Ishikawa (cell line): Measurements from ENCODE around the gene LSM2.

Source experiments
- CREB1 ChIP-seq: IDR thresholded peaks from 2 replicates; pipeline ENCODE4 v1.6.1; 2012; ENCODE audit warnings: low read depth
- FOXM1 ChIP-seq: IDR thresholded peaks from 2 replicates; pipeline ENCODE4 v1.6.1; 2012; ENCODE audit warnings: low read depth, borderline replicate concordance
- MAX ChIP-seq: IDR thresholded peaks from 2 replicates; pipeline ENCODE4 v1.6.1; 2012
- TAF1 ChIP-seq: IDR thresholded peaks from 2 replicates; pipeline ENCODE4 v1.6.1; 2012; ENCODE audit warnings: low read depth, mild to moderate bottlenecking
- USF1 ChIP-seq: IDR thresholded peaks from 2 replicates; pipeline ENCODE4 v1.6.1; 2012
- YY1 ChIP-seq: IDR thresholded peaks from 2 replicates; pipeline ENCODE4 v1.6.1; 2012; ENCODE audit warnings: low read depth
- TF ChIP-seq, protein P1 (sequence below): IDR thresholded peaks from 2 replicates; pipeline ENCODE4 v1.6.1; 2012; ENCODE audit warnings: low read depth, mild to moderate bottlenecking

- TF ChIP-seq MAX (peak; percentile 78), CREB1 (no peak), YY1 (peak; percentile 94), FOXM1 (peak; percentile 25; the same call in 1 of the 2 replicates), TAF1 (peak; percentile 95), USF1 (no peak; the same call in 1 of the 2 replicates)
- TF ChIP-seq, protein P1, sequence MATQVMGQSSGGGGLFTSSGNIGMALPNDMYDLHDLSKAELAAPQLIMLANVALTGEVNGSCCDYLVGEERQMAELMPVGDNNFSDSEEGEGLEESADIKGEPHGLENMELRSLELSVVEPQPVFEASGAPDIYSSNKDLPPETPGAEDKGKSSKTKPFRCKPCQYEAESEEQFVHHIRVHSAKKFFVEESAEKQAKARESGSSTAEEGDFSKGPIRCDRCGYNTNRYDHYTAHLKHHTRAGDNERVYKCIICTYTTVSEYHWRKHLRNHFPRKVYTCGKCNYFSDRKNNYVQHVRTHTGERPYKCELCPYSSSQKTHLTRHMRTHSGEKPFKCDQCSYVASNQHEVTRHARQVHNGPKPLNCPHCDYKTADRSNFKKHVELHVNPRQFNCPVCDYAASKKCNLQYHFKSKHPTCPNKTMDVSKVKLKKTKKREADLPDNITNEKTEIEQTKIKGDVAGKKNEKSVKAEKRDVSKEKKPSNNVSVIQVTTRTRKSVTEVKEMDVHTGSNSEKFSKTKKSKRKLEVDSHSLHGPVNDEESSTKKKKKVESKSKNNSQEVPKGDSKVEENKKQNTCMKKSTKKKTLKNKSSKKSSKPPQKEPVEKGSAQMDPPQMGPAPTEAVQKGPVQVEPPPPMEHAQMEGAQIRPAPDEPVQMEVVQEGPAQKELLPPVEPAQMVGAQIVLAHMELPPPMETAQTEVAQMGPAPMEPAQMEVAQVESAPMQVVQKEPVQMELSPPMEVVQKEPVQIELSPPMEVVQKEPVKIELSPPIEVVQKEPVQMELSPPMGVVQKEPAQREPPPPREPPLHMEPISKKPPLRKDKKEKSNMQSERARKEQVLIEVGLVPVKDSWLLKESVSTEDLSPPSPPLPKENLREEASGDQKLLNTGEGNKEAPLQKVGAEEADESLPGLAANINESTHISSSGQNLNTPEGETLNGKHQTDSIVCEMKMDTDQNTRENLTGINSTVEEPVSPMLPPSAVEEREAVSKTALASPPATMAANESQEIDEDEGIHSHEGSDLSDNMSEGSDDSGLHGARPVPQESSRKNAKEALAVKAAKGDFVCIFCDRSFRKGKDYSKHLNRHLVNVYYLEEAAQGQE, result no peak
Observed at GRCh38 chr6:31834367-31835250, 27.8 kb upstream of the LSM2 start.
